Measurements from ENCODE around the gene SDS.

SDS gene

DNA sequence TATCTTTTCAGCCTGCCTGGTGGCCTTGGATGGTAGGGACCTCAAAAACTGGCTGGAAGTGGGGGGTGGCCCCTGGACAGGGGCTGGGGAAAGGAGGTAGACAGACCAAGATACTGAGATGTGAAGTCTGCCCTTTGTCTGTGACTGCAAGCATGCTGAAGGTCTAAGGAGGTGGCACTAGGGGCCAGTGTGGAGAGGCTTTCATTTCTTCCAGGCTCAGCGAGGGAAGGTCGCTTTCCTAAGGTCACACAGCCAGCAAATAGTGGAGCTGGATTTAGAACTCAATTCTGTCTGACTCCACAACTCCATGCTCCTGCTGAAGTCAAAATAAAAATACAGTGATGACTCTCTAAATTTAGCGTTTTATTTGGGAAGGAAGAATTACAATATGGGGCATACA lies 56.6 kb downstream of the SDS start:
- DNase-seq (ENCODE audit: low read depth in 2 of 2) = no peak

DNA sequence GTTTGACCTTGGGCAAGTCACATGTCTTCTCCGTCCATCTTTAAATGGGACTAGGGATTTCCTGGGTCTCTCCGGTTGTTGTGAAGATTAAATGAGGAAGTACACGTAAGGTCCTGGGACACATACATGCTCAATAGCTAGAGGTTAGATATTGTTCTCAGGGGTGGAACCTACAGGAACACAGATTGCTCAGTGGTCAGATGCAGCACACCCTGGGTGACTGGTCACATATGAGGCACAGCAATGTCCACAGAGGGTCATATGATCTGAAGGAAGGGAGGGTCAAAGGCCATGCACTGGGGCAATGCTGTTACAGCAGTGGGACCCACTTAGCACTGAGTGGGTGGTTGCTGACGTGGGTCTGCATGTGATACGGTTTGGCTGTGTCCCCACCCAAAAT lies 57.3 kb downstream of the SDS start:
- no peak for DNase-seq (ENCODE audit: low read depth in 2 of 2)

DNA sequence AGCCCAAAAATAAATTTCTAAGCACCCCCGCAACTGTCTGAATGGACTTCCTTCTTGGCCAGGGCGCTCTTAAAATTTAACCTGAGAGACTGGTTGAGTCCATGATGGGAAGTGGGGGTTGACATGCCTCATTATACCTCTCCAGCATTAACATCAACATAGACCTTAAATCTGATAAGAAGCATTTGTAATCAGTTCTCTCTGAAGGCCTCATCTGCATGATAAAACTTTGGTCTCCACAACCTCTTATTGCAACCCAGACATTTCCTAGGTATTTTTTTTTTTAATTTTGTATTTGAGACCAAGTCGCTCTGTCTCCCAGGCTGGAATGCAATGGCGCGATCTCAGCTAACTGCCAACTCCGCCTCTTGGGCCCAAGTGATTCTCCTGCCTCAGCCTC lies 58.4 kb downstream of the SDS start:
- DNase-seq (ENCODE audit: low read depth in 2 of 2) = no peak

Measured in stimulated activated CD8-positive, alpha-beta memory T cell treated with anti-CD3 and anti-CD28 coated beads, Interleukin-2, amount 100 ng/mL, for 1 hour (primary cell).